ENCODE results near the gene TNFRSF19.

The TNFRSF19 gene

GRCh38 chr13:23692816-23693215 is 122.6 kb downstream of the TNFRSF19 start:
- Histone ChIP-seq H3K4me1 (ENCODE audit: low read depth, poor library complexity, severe bottlenecking) (no peaks in the 10 kb centered on the region), H3K4me3 (IDR thresholded peaks at IDR 0.05; ENCODE audit: insufficient read depth, low read depth, low read length) (no peak overlapping the region), H3K36me3 (ENCODE audit: insufficient read depth) (no peaks in the 10 kb centered on the region), H3K9ac (no peak overlapping the region), H3K27ac (no peak overlapping the region), H3K79me2 (ENCODE audit: insufficient read depth, low read depth) (no peaks in the 10 kb centered on the region), H3K27me3 (ENCODE audit: insufficient read depth, low read depth) (no peaks in the 10 kb centered on the region), H4K20me1 (ENCODE audit: insufficient read depth) (no peaks in the 10 kb centered on the region), H2AFZ (ENCODE audit: low read depth) (no peak overlapping the region), H3K4me2 (no peak overlapping the region)
- TF ChIP-seq, protein P1, sequence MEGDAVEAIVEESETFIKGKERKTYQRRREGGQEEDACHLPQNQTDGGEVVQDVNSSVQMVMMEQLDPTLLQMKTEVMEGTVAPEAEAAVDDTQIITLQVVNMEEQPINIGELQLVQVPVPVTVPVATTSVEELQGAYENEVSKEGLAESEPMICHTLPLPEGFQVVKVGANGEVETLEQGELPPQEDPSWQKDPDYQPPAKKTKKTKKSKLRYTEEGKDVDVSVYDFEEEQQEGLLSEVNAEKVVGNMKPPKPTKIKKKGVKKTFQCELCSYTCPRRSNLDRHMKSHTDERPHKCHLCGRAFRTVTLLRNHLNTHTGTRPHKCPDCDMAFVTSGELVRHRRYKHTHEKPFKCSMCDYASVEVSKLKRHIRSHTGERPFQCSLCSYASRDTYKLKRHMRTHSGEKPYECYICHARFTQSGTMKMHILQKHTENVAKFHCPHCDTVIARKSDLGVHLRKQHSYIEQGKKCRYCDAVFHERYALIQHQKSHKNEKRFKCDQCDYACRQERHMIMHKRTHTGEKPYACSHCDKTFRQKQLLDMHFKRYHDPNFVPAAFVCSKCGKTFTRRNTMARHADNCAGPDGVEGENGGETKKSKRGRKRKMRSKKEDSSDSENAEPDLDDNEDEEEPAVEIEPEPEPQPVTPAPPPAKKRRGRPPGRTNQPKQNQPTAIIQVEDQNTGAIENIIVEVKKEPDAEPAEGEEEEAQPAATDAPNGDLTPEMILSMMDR (conservative IDR thresholded peaks at IDR 0.05; ENCODE audit: low read depth, low read length), result no peak

GRCh38 chr13:23695196-23695595 is 125.0 kb downstream of the TNFRSF19 start:
- TF ChIP-seq, protein P1 (conservative IDR thresholded peaks at IDR 0.05; ENCODE audit: low read depth, low read length), result no peak
- no peaks in the 10 kb centered on the region for H3K36me3 ChIP-seq (ENCODE audit: insufficient read depth)
- H3K9ac ChIP-seq, result no peak overlapping the region
- no peak overlapping the region for H2AFZ ChIP-seq (ENCODE audit: low read depth)
- H3K27me3 ChIP-seq (ENCODE audit: insufficient read depth, low read depth), result no peaks in the 10 kb centered on the region
- H3K4me2 ChIP-seq, result no peak overlapping the region
- no peak overlapping the region for H3K27ac ChIP-seq
- H3K4me1 ChIP-seq (ENCODE audit: low read depth, poor library complexity, severe bottlenecking), result no peaks in the 10 kb centered on the region
- H3K4me3 ChIP-seq (IDR thresholded peaks at IDR 0.05; ENCODE audit: insufficient read depth, low read depth, low read length), result no peak overlapping the region
- no peaks in the 10 kb centered on the region for H4K20me1 ChIP-seq (ENCODE audit: insufficient read depth)
- no peaks in the 10 kb centered on the region for H3K79me2 ChIP-seq (ENCODE audit: insufficient read depth, low read depth)

- H3K9ac ChIP-seq, result no peak overlapping the region
These were observed 125.7 kb downstream of the TNFRSF19 start for GRCh38 chr13:23695711-23696464.

DNA sequence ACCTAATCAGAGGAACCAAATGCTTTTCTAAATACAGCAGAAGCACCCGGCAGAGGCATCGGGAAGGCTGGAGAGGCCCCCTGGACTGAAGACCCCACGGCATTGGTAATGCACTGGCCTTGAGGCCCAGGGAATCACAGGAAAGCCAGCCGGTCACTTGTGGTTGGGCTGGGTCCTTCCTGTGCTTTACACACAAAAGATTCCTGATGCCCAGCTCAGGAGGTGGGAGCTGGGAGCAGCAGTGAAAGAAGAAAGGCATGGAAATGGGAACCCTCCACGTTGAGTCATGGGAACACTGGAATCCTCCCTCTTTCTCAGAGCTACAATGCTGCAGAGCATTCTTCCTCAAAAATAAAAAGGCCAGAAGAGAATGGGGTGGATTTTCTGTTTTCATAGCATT is 126.4 kb downstream of the TNFRSF19 start:
- no peaks in the 10 kb centered on the region for H4K20me1 ChIP-seq (ENCODE audit: insufficient read depth)
- H3K9ac ChIP-seq, result no peak overlapping the region
- no peak overlapping the region for H3K4me2 ChIP-seq

More at GRCh38 chr13:23695711-23696464, 125.7 kb downstream of the TNFRSF19 start:
- H3K36me3 ChIP-seq (ENCODE audit: insufficient read depth), result no peaks in the 10 kb centered on the region
- TF ChIP-seq, protein P1 (conservative IDR thresholded peaks at IDR 0.05; ENCODE audit: low read depth, low read length), result no peak
- H3K4me1 ChIP-seq (ENCODE audit: low read depth, poor library complexity, severe bottlenecking), result no peaks in the 10 kb centered on the region
- H3K79me2 ChIP-seq (ENCODE audit: insufficient read depth, low read depth), result no peaks in the 10 kb centered on the region
- no peak overlapping the region for H3K27ac ChIP-seq
- no peak overlapping the region for H2AFZ ChIP-seq (ENCODE audit: low read depth)
- no peak overlapping the region for H3K4me3 ChIP-seq (IDR thresholded peaks at IDR 0.05; ENCODE audit: insufficient read depth, low read depth, low read length)
- H3K4me2 ChIP-seq, result no peak overlapping the region
- H3K27me3 ChIP-seq (ENCODE audit: insufficient read depth, low read depth), result no peaks in the 10 kb centered on the region
- no peaks in the 10 kb centered on the region for H4K20me1 ChIP-seq (ENCODE audit: insufficient read depth)

More for the DNA sequence above, 126.4 kb downstream of the TNFRSF19 start:
- Histone ChIP-seq H3K27ac (no peak overlapping the region), H3K27me3 (ENCODE audit: insufficient read depth, low read depth) (no peaks in the 10 kb centered on the region), H3K79me2 (ENCODE audit: insufficient read depth, low read depth) (no peaks in the 10 kb centered on the region), H2AFZ (ENCODE audit: low read depth) (no peak overlapping the region), H3K4me1 (ENCODE audit: low read depth, poor library complexity, severe bottlenecking) (no peaks in the 10 kb centered on the region), H3K36me3 (ENCODE audit: insufficient read depth) (no peaks in the 10 kb centered on the region), H3K4me3 (IDR thresholded peaks at IDR 0.05; ENCODE audit: insufficient read depth, low read depth, low read length) (no peak overlapping the region)
- TF ChIP-seq, protein P1 (conservative IDR thresholded peaks at IDR 0.05; ENCODE audit: low read depth, low read length), result no peak
